B cell (primary cell): ENCODE measurements around the gene HPN. TPM values are rescaled to one million over a fixed set of nuclear protein-coding genes. Genes with fewer than 3 reads are reported as not detected.

Experiments used
- ATAC-seq: fragments of 200-7000 bp; cut with Tn5 transposase; one replicate; pipeline ENCODE4 v1.10.0; 2021; ENCODE audit warnings: low read depth, mild to moderate bottlenecking, moderate number of reproducible peaks, moderate library complexity
- CTCF ChIA-PET: fragments of 350-600 bp; sonication (Branson Sonifier 250); formaldehyde crosslinking; loops from one replicate; lab custom pipeline; 2021; ENCODE audit warnings: antibody characterized with exemption, inconsistent platforms; lab: Charles Lee
- POLR2A ChIA-PET: fragments of 350-600 bp; sonication (Branson Sonifier 250); formaldehyde crosslinking; loops from one replicate; lab custom pipeline; 2021; ENCODE audit warnings: antibody characterized with exemption; lab: Charles Lee
- DNase-seq: peaks from one replicate; pipeline ENCODE4 v3.0.0; 2013
- H2AFZ ChIP-seq: 2 replicates; pipeline ENCODE4 v1.6.1; 2012; ENCODE audit warnings: mild to moderate bottlenecking, low read depth, low read length; ENCODE audit not compliant: insufficient read depth, poor library complexity, severe bottlenecking
- H3K27ac ChIP-seq, 2 donors: 1 replicate in 1 of 2; 2 replicates in 1 of 2; pipeline ENCODE4 v1.5.1; 2012 to 2013; ENCODE audit warnings: low read length in 2 of 2, mild to moderate bottlenecking in 2 of 2, moderate library complexity in 1 of 2
- H3K27me3 ChIP-seq, 4 experiments: fragments of 200-600 bp in 1 of 4; sonication (generic) in 1 of 4; replicated peaks in 1 of 4; 1 replicate in 2 of 4; 2 replicates in 2 of 4; pipeline versions ENCODE4 v1.6.1 to v1.7.0; 2013 to 2016; ENCODE audit warnings: low read length in 3 of 4, mild to moderate bottlenecking in 2 of 4, mixed read lengths in 1 of 4, moderate library complexity in 1 of 4; ENCODE audit not compliant: insufficient read depth in 4 of 4, control insufficient read depth in 3 of 4; ENCODE audit errors: control extremely low read depth in 1 of 4
- H3K36me3 ChIP-seq, 2 experiments: replicated peaks in 1 of 2; 1 replicate in 1 of 2; 2 replicates in 1 of 2; pipeline versions ENCODE4 v1.6.1 to v1.7.1; 2013; ENCODE audit warnings: low read length in 1 of 2; ENCODE audit not compliant: insufficient read depth in 2 of 2, control insufficient read depth in 1 of 2; ENCODE audit errors: control extremely low read depth in 1 of 2, extremely low read depth in 1 of 2
- H3K4me1 ChIP-seq, 2 donors: fragments of 200-600 bp in 1 of 2; sonication (generic) in 1 of 2; 1 replicate in 1 of 2; 2 replicates in 1 of 2; pipeline versions ENCODE4 v1.5.1 to v1.6.1; 2013 to 2017; ENCODE audit warnings: low read length in 2 of 2; ENCODE audit not compliant: control insufficient read depth in 2 of 2, insufficient read depth in 2 of 2
- H3K4me2 ChIP-seq: replicated peaks from 2 replicates; pipeline ENCODE3; 2012; ENCODE audit warnings: mild to moderate bottlenecking, low read depth, low read length; ENCODE audit not compliant: poor library complexity, severe bottlenecking
- H3K4me3 ChIP-seq, 5 experiments: fragments of 200-600 bp in 1 of 5; sonication (generic) in 1 of 5; 1 replicate in 3 of 5; 2 replicates in 2 of 5; pipeline versions ENCODE4 v1.5.1 to v1.7.0; 2011 to 2016; ENCODE audit warnings: low read length in 4 of 5, mild to moderate bottlenecking in 4 of 5, low read depth in 2 of 5, control low read depth in 1 of 5, moderate library complexity in 1 of 5; ENCODE audit not compliant: insufficient read depth in 1 of 5; ENCODE audit errors: control extremely low read depth in 1 of 5, extremely low read depth in 1 of 5
- H3K79me2 ChIP-seq: fragments of 200-600 bp; sonication (generic); one replicate; pipeline ENCODE4 v1.6.0; 2016; ENCODE audit warnings: low read length; ENCODE audit not compliant: control insufficient read depth, insufficient read depth
- H3K9ac ChIP-seq: fragments of 200-600 bp; sonication (generic); 2 replicates; pipeline ENCODE4 v1.6.1; 2017; ENCODE audit warnings: mild to moderate bottlenecking, low read length, moderate library complexity
- H3K9me3 ChIP-seq, 3 donors: one replicate each; pipeline versions ENCODE4 v1.6.1 to v1.7.1; 2013; ENCODE audit warnings: low read length in 2 of 3; ENCODE audit not compliant: control insufficient read depth in 2 of 3, insufficient read depth in 1 of 3; ENCODE audit errors: control extremely low read depth in 1 of 3
- H4K20me1 ChIP-seq: 2 replicates; pipeline ENCODE4 v1.6.0; 2012; ENCODE audit warnings: mild to moderate bottlenecking, low read length; ENCODE audit not compliant: insufficient read depth, control insufficient read depth, poor library complexity, severe bottlenecking
- H3K27ac Mint-ChIP-seq: one replicate; pipeline ENCODE4 v1.8.0; 2021; ENCODE audit warnings: mixed read lengths
- H3K27me3 Mint-ChIP-seq: one replicate; pipeline ENCODE4 v1.8.0; 2021; ENCODE audit warnings: mixed read lengths
- H3K4me1 Mint-ChIP-seq: one replicate; pipeline ENCODE4 v1.8.0; 2021; ENCODE audit warnings: mixed read lengths
- H3K4me3 Mint-ChIP-seq: one replicate; pipeline ENCODE4 v1.8.0; 2021; ENCODE audit warnings: mixed read lengths
- H3K9me3 Mint-ChIP-seq: one replicate; pipeline ENCODE4 v1.8.0; 2022; ENCODE audit warnings: mixed read lengths; ENCODE audit not compliant: insufficient read depth
- EZH2 ChIP-seq: IDR thresholded peaks from 2 replicates; pipeline ENCODE4 v1.6.1; 2012; ENCODE audit warnings: borderline replicate concordance, low read depth, mild to moderate bottlenecking, moderate library complexity, low read length; ENCODE audit not compliant: insufficient read depth, poor library complexity, severe bottlenecking
- WGBS: methylation state at CpG from one replicate; pipeline ENCODE4 v1.1.5; 2013; ENCODE audit warnings: missing lambda C conversion rate; ENCODE audit not compliant: insufficient coverage; 5-methylcytosine and 5-hydroxymethylcytosine counted together
- intact Hi-C: fragments of 100-400 bp; cut with micrococcal nuclease; formaldehyde crosslinking; loops from one replicate; pipeline ENCODE4 v1.10.0; 2022
- polyA plus RNA-seq: library from polyadenylated mRNA; depleted of rRNA; stranded (reverse); fragments of >200 nt; gene quantifications from 2 replicates; pipeline ENCODE4 v1.2.3, GENCODE V29; 2012
- total RNA-seq, 2 donors: library from RNA; stranded (reverse); fragments of 120-200 nt in 1 of 2; gene quantifications; 1 replicate in 1 of 2; 2 replicates in 1 of 2; pipeline versions ENCODE4 v1.2.3 to v1.2.4, GENCODE V29; 2013 to 2022
- TF ChIP-seq, protein P1 (sequence below): fragments of 200-600 bp; IDR thresholded peaks from one replicate; pipeline ENCODE4 v1.8.0; 2022; ENCODE audit warnings: antibody characterized with exemption, mild to moderate bottlenecking

Gene HPN
- total and polyA plus RNA-seq, 2 donors (not counting 1 experiment from before 2014, with no cell fraction given) = 0.30 TPM; not detected in 1

DNA sequence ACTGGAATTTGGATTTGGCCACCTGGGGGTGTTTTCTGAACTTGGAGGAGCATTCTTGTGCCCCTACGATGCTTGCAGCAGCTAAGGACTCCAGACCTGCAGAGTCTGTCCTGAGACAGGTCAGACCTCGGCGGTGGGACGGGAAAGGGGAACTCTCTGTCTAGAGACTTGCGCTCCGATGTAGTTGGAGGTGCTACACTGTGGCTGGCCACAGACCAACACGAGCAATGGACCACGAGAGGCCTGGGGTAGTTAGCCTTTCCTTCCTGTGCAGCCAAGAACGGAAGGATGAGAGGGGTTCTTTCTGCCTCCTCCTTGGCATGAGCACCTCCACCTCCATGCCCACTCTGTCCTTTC, 47.3 kb upstream of the HPN start:
- Histone ChIP-seq H3K27ac (no peak overlapping the region), H3K9ac (no peak overlapping the region), H3K4me1 (peaks cover 12 to 28% of the 10 kb centered on the region in 2 donors), H3K79me2 (peaks cover under 1% of the 10 kb centered on the region), H3K9me3 (peaks cover 0 to 9% (median 0%) of the 10 kb centered on the region in 3 donors), H3K4me2 (no peak overlapping the region), H3K27me3 (peaks cover 0 to 4% (median 0%) of the 10 kb centered on the region in 4 experiments), H2AFZ (no peak overlapping the region), H4K20me1 (no peaks in the 10 kb centered on the region), H3K36me3 (no peaks in the 10 kb centered on the region), H3K4me3 (no peak overlapping the region)
- no peak overlapping the region for H3K27ac Mint-ChIP-seq
- no peaks in the 10 kb centered on the region for H3K9me3 Mint-ChIP-seq
- ATAC-seq (no peak), DNase-seq (no peak)
- peaks cover 4% of the 10 kb centered on the region for H3K27me3 Mint-ChIP-seq
- H3K4me3 Mint-ChIP-seq = no peak overlapping the region
- TF ChIP-seq, protein P1, sequence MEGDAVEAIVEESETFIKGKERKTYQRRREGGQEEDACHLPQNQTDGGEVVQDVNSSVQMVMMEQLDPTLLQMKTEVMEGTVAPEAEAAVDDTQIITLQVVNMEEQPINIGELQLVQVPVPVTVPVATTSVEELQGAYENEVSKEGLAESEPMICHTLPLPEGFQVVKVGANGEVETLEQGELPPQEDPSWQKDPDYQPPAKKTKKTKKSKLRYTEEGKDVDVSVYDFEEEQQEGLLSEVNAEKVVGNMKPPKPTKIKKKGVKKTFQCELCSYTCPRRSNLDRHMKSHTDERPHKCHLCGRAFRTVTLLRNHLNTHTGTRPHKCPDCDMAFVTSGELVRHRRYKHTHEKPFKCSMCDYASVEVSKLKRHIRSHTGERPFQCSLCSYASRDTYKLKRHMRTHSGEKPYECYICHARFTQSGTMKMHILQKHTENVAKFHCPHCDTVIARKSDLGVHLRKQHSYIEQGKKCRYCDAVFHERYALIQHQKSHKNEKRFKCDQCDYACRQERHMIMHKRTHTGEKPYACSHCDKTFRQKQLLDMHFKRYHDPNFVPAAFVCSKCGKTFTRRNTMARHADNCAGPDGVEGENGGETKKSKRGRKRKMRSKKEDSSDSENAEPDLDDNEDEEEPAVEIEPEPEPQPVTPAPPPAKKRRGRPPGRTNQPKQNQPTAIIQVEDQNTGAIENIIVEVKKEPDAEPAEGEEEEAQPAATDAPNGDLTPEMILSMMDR = no peak
- TF ChIP-seq EZH2 = no peak
- 66% methylated on average over 6 of the region's 9 CpGs for WGBS
- H3K4me1 Mint-ChIP-seq = peaks cover 26% of the 10 kb centered on the region
- intact Hi-C loops = no loop called here
- ChIA-PET POLR2A (no interaction called here), CTCF (no interaction called here)

DNA sequence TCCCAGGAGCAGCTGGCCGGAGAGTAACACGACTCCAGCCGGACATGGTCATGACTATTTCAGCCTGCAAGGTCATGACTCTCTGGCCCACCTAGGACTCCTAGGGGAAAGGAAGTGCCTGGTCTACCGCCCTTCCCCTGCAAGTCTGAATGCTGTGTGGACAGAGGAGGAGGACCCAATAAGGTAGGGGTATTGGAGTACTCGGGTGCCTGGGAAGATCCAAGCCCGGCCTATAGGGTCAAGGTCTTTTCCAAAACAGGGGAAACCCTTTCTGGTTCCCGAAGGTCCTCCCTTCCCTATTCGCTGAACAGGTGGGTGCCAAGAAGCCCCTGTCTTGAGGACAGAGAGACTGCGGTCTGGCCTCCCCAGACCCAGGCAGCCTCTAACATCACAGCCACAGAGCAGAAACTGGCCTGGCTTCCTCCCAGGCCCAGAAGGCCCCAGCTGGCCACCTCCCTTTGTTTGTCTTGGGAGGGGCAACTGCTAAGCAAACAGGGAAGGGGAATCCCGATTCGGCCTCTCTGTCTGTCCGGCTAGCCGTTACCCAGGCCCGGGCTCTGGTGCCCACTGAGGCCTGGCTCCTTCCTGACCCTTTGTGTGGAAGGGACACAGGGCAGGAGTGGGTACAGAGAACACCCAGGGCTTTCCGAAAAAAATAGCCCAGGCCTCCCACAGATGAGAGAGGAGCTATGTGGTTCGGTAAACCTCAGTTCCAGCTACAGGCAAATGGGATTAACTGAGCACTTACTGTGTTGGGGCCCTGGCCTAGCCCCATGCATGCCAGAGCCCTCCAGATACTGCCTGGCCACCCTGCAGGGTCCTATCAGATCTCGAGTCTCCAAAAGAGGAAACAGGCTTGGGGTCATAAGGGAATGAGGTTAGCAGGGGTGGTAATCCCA, 46.6 kb upstream of the HPN start:
- Mint-ChIP-seq H3K27me3 (peaks cover 4% of the 10 kb centered on the region), H3K4me3 (no peak overlapping the region), H3K9me3 (no peaks in the 10 kb centered on the region), H3K27ac (no peak overlapping the region), H3K4me1 (peaks cover 30% of the 10 kb centered on the region)
- no peak overlapping the region for H3K9ac ChIP-seq
- ATAC-seq (no peak), DNase-seq (no peak)
- no peak overlapping the region for H3K4me2 ChIP-seq
- H3K27me3 ChIP-seq = peaks cover 0 to 4% (median 0%) of the 10 kb centered on the region in 4 experiments
- CTCF ChIA-PET = interaction anchor here (0.6 to 1.8 kb wide), 2 partner anchors 23 to 193 kb away, joined by 3 to 6 read pairs; no protein-coding TSS in a partner anchor
- 98% methylated on average over 16 of the region's 17 CpGs for WGBS
- H2AFZ ChIP-seq = no peak overlapping the region
- H4K20me1 ChIP-seq = no peaks in the 10 kb centered on the region
- peaks cover 19 to 34% of the 10 kb centered on the region in 2 donors for H3K4me1 ChIP-seq
- H3K4me3 ChIP-seq = no peak overlapping the region
- no peak overlapping the region for H3K27ac ChIP-seq
- H3K9me3 ChIP-seq = peaks cover 0 to 9% (median 0%) of the 10 kb centered on the region in 3 donors
- H3K36me3 ChIP-seq = no peaks in the 10 kb centered on the region
- intact Hi-C loops = no loop called here
- TF ChIP-seq, protein P1 = no peak
- TF ChIP-seq EZH2 = no peak
- POLR2A ChIA-PET = no interaction called here
- H3K79me2 ChIP-seq = peaks cover 7% of the 10 kb centered on the region
